NCI-H146 (cell line): Measurements from ENCODE around the gene PSMD7.

Source experiments
- DNase-seq: peaks from one replicate; lab custom pipeline; 2025; lab: John Stamatoyannopoulos, UW

Gene PSMD7

GRCh38 chr16:74296432-74297144 is at the start of gene PSMD7:
Gene PSMD7, plus strand, starts transcription at chr16:74296814. Its CDS starts 101 bp downstream, at chr16:74296915.
- DNase-seq: peak; percentile 89

DNA sequence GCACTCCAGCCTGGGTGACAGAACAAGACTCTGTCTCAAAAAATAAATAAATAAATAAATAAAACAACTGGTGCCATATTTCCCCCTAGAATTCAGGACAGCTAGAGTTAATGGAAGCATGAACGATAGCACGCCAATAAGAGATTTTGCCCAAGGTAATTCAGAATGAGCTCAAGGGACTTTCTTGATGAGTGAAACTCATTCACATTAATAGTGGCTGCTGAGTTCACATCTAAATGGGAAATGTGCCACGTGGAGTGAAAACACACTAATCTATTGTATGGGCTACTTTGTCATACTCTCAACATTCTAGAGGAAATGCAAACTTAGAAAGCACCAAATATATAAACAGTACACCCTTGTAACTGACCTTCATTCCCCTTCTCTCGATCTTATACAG is 47.4 kb upstream of the PSMD7 start:
- no peak for DNase-seq

DNA sequence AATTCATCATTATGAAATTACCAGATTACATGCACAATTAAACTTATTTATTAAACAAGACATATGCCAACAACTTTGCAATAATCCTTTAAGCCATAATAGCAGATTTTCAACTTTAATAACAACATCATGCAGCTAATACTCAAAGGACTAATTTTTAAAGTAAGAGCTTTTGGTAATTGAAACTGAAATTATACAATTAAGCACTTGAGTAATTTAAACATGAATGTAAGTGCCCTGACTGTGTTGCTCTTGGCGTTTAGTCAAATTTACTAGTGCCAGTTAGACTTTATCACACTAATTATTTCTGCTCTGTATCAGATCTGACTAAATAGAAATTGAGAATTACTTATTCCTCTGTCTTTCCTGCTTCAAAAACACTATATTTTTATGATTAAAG is 46.8 kb upstream of the PSMD7 start:
- DNase-seq: no peak

DNA sequence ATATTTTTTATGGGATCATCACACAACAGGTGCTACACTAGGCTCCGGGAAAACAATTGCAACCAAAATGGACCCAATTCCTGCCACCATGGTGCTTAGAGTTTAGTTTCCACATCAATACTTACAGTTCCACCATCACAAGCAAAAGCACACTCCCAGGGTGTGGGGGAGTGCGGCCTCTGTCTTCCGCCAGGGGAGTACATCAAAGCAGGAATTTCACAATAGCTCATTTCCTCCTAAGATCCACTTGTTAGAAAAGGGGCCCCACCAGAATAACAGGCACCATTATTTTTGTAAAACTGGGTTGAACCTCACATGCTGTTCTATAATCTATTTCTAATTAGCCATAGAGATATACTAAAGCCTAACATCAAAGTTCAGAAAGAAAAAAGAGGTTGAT is 44.3 kb upstream of the PSMD7 start:
- no peak for DNase-seq

- no peak for DNase-seq
Observed at GRCh38 chr16:74253161-74253938, 43.3 kb upstream of the PSMD7 start.

- no peak for DNase-seq
Observed at GRCh38 chr16:74257061-74257460, 39.6 kb upstream of the PSMD7 start.

GRCh38 chr16:74261068-74261467 is 35.5 kb upstream of the PSMD7 start:
- no peak for DNase-seq

DNA sequence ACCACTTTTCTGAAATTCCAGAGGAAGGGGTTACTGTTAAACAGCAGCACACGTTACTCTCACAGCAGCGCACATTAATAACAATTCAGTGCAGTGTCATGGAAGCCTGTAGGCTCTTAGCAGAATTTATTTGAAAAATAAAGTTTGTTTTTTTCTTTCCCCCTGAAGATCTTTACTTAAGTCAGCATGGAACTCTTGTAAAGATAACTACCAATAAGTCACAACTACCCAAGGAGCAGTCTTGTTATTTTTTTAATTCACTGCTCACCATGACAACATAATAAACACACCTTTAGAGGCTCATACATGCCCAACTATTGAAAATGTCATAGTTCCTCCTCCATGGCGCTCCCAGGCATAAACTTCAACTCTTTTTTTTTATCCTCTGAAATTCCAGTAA is 31.8 kb upstream of the PSMD7 start:
- no peak for DNase-seq

- DNase-seq: peak; percentile 14
Observed at GRCh38 chr16:74268372-74268782, 28.2 kb upstream of the PSMD7 start.

- no peak for DNase-seq
Observed at GRCh38 chr16:74271872-74272271, 24.7 kb upstream of the PSMD7 start.

- peak; percentile 18 for DNase-seq
Observed at GRCh38 chr16:74275031-74275636, 21.5 kb upstream of the PSMD7 start.

DNA sequence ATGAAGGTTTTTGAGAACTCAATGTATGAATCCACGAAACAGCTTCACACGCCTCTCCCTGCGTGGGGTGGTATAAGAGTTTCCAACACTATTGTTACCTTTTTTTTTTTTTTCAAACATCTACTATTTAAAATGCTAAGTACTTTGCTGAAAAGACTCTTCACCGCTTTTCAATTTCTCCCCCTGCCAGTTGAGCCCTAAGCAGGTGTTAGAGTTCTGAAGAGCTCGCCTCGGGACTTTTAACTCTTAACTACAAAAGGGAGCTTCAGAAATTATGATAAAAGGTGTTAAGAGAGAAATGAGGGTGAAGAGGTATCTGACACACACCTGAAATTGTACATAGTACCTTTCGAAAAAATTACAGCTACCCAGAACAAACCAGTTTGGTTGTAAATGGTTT is 20.9 kb upstream of the PSMD7 start:
- DNase-seq: no peak

- no peak for DNase-seq
Observed at GRCh38 chr16:74277974-74278373, 18.6 kb upstream of the PSMD7 start.

DNA sequence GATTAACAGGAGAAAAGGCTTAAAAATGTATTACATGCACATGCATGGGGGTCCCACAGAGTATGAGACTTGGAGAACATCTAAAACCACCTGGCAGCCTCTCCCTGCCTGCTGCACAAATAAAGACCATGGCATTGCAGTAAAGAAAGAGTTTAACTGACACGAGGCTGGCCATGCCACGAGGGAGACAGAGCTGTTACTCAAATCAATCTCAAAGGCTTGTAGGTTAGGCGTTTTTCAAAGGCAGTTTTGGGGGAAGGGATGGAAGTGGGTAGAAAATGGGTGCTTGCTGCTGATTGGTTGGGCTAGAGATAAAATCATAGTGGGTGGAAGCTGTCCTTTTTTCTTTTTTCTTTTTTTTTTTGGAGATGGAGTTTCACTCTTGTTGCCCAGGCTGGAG is 17.3 kb upstream of the PSMD7 start:
- no peak for DNase-seq

- DNase-seq: no peak
Observed at GRCh38 chr16:74279805-74280204, 16.8 kb upstream of the PSMD7 start.

DNA sequence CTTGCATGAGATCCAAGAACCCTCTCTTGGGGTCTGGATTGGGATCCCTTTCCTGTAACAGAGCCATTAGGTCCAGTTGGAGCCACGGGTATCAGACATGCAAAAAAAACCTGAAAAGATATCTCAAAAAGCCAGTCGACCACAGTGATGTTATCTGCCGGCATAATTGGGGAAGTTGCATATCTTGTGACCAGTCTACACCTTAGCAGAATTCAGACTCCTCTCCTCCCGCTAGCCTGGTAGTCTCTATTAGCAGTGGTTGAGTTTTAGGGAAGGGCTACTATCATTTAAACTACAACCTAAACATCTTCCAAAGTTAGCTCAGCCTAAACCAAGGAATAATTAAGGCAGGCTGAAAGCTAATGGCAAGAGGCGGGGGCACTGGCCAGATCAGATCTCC is 16.2 kb upstream of the PSMD7 start:
- no peak for DNase-seq

DNA sequence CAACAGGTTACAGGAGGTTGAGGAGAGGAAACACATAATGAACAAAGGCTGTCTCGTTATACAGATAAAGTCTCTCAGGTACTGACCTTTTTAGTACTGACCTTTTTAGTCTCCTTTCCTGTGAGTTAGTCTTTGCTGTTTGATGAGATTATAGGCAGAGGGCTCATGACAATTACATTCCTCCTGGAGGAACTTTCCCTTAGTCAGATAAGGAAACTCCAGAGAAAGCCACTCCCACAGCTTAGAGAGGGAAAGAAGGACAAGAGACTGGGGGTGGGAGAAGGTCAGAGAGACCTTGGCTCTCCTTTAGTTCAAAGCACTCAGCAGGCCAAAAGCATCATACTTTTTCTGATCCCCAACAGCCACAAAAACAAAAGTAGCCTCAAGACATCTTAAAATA is 15.3 kb upstream of the PSMD7 start:
- no peak for DNase-seq

DNA sequence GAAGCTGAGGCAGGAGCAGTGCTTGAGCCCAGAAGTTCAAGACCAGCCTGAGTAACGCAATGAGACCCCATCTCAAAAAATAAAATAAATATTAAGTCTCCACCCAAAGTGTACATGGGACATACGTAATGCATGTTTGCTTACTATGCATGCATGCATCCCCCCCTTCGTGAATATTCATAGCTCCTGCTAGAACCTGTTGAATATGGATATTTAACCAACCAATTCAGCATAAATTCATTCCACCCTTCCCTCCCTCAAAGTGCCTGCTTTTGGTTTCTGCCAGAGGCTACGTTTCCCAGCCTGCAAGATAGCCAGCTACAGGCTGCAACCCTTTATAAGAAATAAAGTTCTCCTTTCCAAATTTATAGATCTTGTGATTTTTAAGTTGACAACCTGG is 12.9 kb upstream of the PSMD7 start:
- DNase-seq: no peak

- DNase-seq: no peak
Observed at GRCh38 chr16:74288065-74288464, 8.5 kb upstream of the PSMD7 start.

DNA sequence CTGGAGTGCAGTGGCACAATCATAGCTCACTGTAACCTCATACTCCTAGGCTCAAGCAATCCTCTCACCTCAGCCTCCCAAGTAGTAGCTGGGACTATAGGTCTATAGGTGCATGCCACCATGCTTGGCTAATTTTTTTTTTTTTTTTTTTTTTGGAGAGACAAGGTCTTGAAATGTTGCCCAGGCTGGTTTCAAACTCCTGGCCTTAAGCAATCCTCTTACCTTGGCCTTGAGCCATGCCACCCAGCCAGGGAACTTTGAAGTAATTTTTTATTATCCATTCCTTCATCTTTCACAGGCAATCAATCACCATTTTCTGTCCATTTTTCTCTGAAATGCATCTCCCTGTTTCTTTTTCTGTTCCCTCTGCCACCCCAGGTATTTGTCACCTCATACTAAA is 6.3 kb upstream of the PSMD7 start:
- DNase-seq: no peak

- no peak for DNase-seq
Observed at GRCh38 chr16:74291176-74291575, 5.4 kb upstream of the PSMD7 start.

- no peak for DNase-seq
Observed at GRCh38 chr16:74291577-74292208, 4.9 kb upstream of the PSMD7 start.

GRCh38 chr16:74296104-74296431 is 546 bp upstream of the PSMD7 start:
- no peak for DNase-seq
